Fibroblast of skin of abdomen (primary cell): Measurements from ENCODE around the gene PTDSS2.

Source experiments
- DNase-seq: peaks from one replicate; pipeline ENCODE4 v3.0.0-alpha.2; 2013

Gene PTDSS2

DNA sequence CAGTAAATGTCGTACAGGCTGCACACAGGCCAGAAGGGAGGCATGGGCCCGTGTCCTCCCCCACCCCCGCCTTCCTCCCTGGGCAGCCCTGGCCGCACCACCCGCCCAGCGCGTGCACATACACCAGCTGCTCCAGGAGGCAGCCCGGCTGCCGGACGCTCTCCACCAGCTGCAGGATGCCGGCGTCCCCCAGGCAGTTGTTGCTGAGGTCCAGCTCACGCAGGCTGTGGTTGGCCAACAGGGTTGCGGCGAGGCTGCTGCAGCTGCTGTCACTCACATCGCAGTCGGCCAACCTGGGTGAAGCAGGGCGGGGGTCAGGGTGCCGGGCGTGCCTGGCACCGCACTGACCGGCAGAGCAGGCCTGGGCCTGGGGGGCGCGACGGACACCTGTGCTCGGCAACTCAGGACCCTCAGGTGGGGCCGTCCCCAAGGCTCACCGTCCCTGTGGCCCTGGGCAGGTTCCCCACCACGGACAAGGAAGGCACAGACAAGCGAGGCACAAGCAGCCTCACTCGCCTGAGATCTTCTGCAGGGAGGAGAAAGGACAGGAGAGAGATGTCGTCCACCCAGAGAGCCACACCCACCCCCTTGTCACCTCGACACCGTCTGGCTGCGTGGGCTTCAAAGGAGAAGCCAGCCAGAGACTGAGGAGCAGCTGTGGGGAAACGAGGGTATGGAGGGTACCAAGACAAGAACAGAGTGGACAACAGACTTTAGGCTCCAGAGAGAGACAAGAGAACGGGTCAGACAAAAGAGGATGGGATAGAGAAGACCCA is 44.9 kb downstream of the PTDSS2 start:
- no peak for DNase-seq

DNA sequence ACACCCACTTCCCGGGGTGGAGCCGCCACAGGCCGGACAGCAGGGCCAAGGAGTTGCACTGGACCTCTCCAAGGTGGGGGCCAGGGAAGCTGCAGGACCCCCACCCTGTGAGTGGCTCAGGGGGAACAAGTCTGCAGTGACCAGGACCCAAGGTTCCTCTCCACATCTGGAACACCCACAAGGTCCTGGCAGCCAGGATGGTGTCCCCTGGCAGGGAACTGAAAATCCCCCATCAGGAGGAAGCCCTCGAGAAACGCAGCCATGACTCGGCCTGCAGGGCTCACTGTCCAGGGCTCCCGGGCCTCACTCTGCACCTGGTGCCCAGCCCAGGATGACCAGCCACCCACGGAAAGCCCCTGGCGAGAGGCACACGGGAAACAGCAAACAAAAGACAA is 45.5 kb downstream of the PTDSS2 start:
- no peak for DNase-seq

DNA sequence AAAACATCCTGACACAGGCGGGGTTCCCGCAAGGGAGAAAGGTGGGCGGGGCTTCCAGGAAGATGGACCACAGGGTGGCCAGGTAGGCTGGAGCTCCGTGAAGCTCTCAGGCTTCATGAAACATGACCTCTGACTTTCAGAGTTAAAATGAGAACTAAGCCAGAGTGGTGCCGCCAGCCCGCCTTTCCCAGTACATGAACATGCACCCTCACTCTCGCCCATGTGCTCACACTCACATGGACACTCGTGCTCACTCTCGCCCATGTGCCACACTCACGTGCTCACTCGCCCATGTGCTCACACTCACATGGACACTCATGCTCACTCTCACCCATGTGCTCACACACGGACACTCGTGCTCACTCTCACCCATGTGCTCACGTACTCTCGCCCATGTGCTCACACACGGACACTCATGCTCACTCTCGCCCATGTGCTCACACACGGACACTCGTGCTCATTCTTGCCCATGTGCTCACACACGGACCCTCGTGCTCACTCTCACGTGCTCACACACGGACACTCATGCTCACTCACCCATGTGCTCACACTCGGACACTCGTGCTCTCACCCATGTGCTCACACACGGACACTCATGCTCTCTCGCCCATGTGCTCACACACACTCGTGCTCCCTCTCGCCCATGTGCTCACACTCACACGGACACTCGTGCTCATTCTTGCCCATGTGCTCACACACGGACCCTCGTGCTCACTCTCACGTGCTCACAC is 46.9 kb downstream of the PTDSS2 start:
- DNase-seq: no peak

- no peak for DNase-seq
Measured at GRCh38 chr11:497565-498296, 47.7 kb downstream of the PTDSS2 start.

GRCh38 chr11:498297-499181 is 48.5 kb downstream of the PTDSS2 start:
- DNase-seq: no peak

- DNase-seq: no peak
Measured at GRCh38 chr11:499201-500076, 49.4 kb downstream of the PTDSS2 start.

DNA sequence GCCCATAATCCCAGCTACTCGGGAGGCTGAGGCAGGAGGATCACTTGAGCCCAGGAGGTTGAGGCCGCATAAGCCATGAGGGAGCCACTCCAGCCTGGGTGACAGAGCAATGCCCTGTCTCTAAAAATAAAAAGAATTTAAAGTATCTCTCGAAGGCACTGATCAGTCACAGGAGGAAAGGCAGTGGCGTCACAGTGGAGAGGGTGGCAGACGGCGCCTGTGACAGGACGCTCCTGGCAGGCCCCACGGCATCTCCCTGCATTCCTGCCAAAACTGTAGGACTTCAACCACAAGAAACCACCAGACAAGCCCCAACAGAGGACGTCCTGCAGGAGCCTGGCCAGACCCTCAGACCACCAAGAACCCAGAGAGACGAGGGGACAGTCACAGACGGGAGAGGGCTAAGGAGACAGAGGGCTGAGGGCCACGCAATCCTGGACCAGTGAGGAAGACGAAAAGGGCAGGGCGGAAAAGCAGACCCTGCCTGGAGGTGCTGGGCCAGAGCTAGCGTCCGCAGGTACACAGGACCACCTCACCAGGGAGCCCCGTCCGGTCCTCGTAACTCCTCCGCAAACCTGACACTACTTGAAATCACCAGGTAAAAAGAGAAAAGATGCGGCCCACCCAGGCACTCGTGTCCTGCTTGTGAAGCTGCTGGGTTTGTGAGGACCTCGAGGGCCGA is 51.1 kb downstream of the PTDSS2 start:
- no peak for DNase-seq

GRCh38 chr11:501683-502287 is 51.7 kb downstream of the PTDSS2 start:
- DNase-seq: no peak

GRCh38 chr11:502288-503178 is 52.5 kb downstream of the PTDSS2 start:
- no peak for DNase-seq

- peak; percentile 43 for DNase-seq
Measured at GRCh38 chr11:503179-503981, 53.3 kb downstream of the PTDSS2 start.

GRCh38 chr11:504053-504993 is 54.2 kb downstream of the PTDSS2 start:
- DNase-seq: peak; percentile 27

- DNase-seq: no peak
Measured at GRCh38 chr11:504994-505344, 54.9 kb downstream of the PTDSS2 start.

GRCh38 chr11:506238-506994 is 56.3 kb downstream of the PTDSS2 start:
- DNase-seq: peak; percentile 98

DNA sequence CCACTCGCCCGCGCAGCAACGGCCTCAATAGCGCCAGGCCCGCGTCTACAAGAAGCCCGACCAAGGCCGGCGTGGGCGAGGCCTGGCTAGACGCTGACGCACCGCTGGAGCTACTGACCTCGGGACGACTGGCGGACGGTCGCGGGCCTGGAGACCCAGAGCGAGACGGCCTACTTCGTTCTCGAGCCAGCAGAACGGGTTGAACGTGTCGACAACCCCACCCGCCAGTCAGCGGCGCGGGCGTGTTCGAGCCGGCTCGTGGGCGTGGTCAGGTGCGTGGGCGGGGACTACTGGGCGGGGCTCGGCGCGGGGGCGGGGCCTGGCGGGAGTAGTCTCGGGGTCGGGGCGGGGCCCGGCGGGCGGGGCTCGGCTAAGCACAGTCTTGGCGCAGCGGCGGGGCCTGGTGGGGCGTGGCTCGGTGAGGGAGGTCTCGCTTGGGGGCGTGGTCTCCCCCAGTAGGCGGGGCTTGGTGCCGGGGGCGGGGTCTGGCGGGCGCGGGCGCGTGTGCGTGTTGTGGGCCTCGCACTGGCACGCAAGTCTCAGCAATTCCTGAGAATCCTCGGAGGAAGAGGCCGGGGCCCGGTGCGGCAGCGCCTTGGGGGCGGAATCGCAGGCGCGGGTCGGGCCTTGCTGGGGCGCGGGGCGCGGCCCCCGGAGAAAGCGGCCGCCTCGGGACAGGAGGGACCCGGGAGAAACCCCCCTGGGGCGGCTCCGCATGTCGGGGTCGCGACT is 57.1 kb downstream of the PTDSS2 start, which contains the start of gene RNH1:
TSS of gene RNH1 (minus strand) at position 248 of the 732 bp plus-strand sequence. CDS start 5,080 bp downstream, outside the sequence.
- DNase-seq: peak; percentile 96

DNA sequence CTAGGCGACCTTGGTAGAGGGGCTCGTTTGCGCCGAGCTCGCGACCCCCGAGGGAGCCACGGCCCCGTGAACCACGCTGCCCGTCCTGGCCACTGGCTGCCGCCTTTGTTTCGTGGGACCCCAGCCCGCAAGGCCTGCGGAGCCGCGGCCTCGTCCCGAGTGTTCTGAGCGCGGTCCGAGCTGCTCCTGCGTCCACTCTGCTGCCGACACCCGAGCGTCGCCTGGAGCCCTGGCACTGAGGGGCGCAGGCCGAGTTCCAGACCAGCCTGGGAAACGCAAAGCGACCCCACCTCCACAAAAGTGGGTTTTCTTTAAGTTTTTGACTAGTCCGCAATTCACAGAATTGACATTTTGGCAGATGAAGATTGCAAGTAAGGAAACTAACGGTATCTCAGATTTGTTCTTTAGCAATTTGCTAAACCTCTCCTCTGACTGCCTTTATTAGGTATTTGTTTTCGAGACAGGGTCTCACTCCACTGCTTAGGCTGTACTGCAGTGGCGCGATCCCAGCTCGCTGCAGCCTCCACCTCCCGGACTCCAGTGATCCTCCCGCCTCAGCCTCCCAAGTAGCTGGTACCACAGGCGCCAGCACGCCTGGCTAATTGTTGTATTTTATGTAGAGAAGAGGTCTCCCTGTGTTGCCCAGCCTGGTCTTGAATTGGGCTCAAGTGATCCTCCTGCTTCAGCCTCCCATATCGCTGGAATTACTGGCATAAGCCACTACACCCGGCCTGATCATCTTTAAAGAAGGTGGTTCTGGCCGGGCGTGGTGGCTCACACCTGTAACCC is 57.8 kb downstream of the PTDSS2 start:
- no peak for DNase-seq
